CD4-positive, alpha-beta T cell treated with Interferon gamma for 1 hour (primary cell): ENCODE results near the gene ABCA1.
"Not testable (repeated sequence)": the region's sequence is repeated elsewhere in the genome, so short reads cannot be mapped to it uniquely, and the experiment has no call there.

Experiments
- DNase-seq: peaks from one replicate; pipeline ENCODE4 v3.0.0-alpha.2; 2020

ABCA1 gene

GRCh38 chr9:104866191-104866590 is 61.8 kb downstream of the ABCA1 start:
- DNase-seq, result peak; percentile 37

- no peak for DNase-seq
Observed at GRCh38 chr9:104864675-104865104, 63.3 kb downstream of the ABCA1 start.

GRCh38 chr9:104863180-104863883 is 64.6 kb downstream of the ABCA1 start:
- DNase-seq, result peak; percentile 41

GRCh38 chr9:104861397-104861796 is 66.6 kb downstream of the ABCA1 start:
- DNase-seq, result no peak

GRCh38 chr9:104860263-104860662 is 67.7 kb downstream of the ABCA1 start:
- DNase-seq, result no peak

- DNase-seq, result no peak
Observed at GRCh38 chr9:104858846-104859245, 69.1 kb downstream of the ABCA1 start.

GRCh38 chr9:104858271-104858670 is 69.7 kb downstream of the ABCA1 start:
- DNase-seq, result no peak

- no peak for DNase-seq
Observed at GRCh38 chr9:104856413-104856941, 71.5 kb downstream of the ABCA1 start.

- no peak for DNase-seq
Observed at GRCh38 chr9:104855807-104856206, 72.1 kb downstream of the ABCA1 start.

GRCh38 chr9:104855258-104855657 is 72.7 kb downstream of the ABCA1 start:
- not testable (repeated sequence) for DNase-seq

GRCh38 chr9:104854613-104855012 is 73.3 kb downstream of the ABCA1 start:
- DNase-seq, result no peak

- DNase-seq, result no peak
Observed at GRCh38 chr9:104853683-104854082, 74.3 kb downstream of the ABCA1 start.

GRCh38 chr9:104853159-104853558 is 74.8 kb downstream of the ABCA1 start:
- no peak for DNase-seq

GRCh38 chr9:104851546-104851920 is 76.4 kb downstream of the ABCA1 start:
- no peak for DNase-seq

GRCh38 chr9:104850786-104851545 is 77.0 kb downstream of the ABCA1 start:
- no peak for DNase-seq

GRCh38 chr9:104849023-104849422 is 78.9 kb downstream of the ABCA1 start:
- no peak for DNase-seq

GRCh38 chr9:104844710-104845109 is 83.2 kb downstream of the ABCA1 start:
- DNase-seq, result no peak

- DNase-seq, result no peak
Observed at GRCh38 chr9:104843644-104844240, 84.2 kb downstream of the ABCA1 start.

- no peak for DNase-seq
Observed at GRCh38 chr9:104842698-104843097, 85.3 kb downstream of the ABCA1 start.

- DNase-seq, result no peak
Observed at GRCh38 chr9:104841601-104842141, 86.3 kb downstream of the ABCA1 start.

GRCh38 chr9:104838958-104839357 is 89.0 kb downstream of the ABCA1 start:
- no peak for DNase-seq

- no peak for DNase-seq
Observed at GRCh38 chr9:104836767-104837166, 91.2 kb downstream of the ABCA1 start.

- no peak for DNase-seq
Observed at GRCh38 chr9:104836235-104836634, 91.7 kb downstream of the ABCA1 start.
